ENCODE measurements around the gene RNU6-9.

- TF ChIP-seq CTCF (IDR thresholded peaks at IDR 0.05), result no peak
- no peak for TF ChIP-seq EZH2 (IDR thresholded peaks at IDR 0.05)
- TF ChIP-seq EZH2phosphoT487 (IDR thresholded peaks at IDR 0.05), result no peak
Observed at GRCh38 chr19:861141-861755, 32.0 kb upstream of the RNU6-9 start.
